IMR-90 (cell line): ENCODE data around the gene MCMBP. TPM values are rescaled to one million over a fixed set of nuclear protein-coding genes. Genes with fewer than 3 reads are reported as not detected.

ENCODE experiments used
- ATAC-seq: fragments of 200-7000 bp; cut with Tn5 transposase; 2 replicates; pipeline ENCODE4 v1.9.1; 2020; ENCODE audit warnings: low read depth, mild to moderate bottlenecking, moderate library complexity
- BruUV-seq: library from RNA; stranded (reverse); fragments of 400-500 nt; replicated peaks from 2 replicates; lab custom pipeline; 2021; lab: Mats Ljungman, UMichigan
- CTCF ChIA-PET: fragments of 300-600 bp; formaldehyde crosslinking; extraction: SDS; loops from one replicate; lab custom pipeline; 2021; ENCODE audit warnings: antibody characterized with exemption; lab: Yijun Ruan, JAX
- POLR2A ChIA-PET: fragments of 300-600 bp; sonication (Branson Sonifier 250); formaldehyde crosslinking; loops from one replicate; lab custom pipeline; 2022; ENCODE audit warnings: antibody characterized with exemption; ENCODE audit not compliant: unreplicated experiment; lab: Charles Lee
- DNase-seq: peaks from one replicate; pipeline ENCODE4 v3.0.0; 2013
- H2AFZ ChIP-seq: replicated peaks from 2 replicates; pipeline ENCODE3; 2013; ENCODE audit warnings: low read length, mild to moderate bottlenecking; ENCODE audit not compliant: poor library complexity
- H2AK5ac ChIP-seq: 2 replicates; pipeline ENCODE4 v1.6.1; 2013; ENCODE audit warnings: low read depth, low read length, inconsistent platforms
- H2AK9ac ChIP-seq: replicated peaks from 2 replicates; pipeline ENCODE3; 2013; ENCODE audit warnings: mild to moderate bottlenecking, low read depth, low read length, moderate library complexity; ENCODE audit not compliant: poor library complexity
- H2BK120ac ChIP-seq: 2 replicates; pipeline ENCODE4 v1.6.1; 2013; ENCODE audit warnings: low read depth, low read length, inconsistent platforms
- H2BK15ac ChIP-seq: 3 replicates; pipeline ENCODE4 v1.6.1; 2013; ENCODE audit warnings: low read depth, low read length, inconsistent platforms
- H2BK20ac ChIP-seq: 2 replicates; pipeline ENCODE4 v1.6.1; 2013; ENCODE audit warnings: low read depth, mild to moderate bottlenecking, inconsistent platforms, low read length, moderate library complexity
- H2BK5ac ChIP-seq: 2 replicates; pipeline ENCODE4 v1.6.1; 2013; ENCODE audit warnings: mild to moderate bottlenecking, low read depth, low read length, inconsistent platforms; ENCODE audit not compliant: poor library complexity, severe bottlenecking
- H3K14ac ChIP-seq: replicated peaks from 2 replicates; pipeline ENCODE4 v1.6.1; 2013; ENCODE audit warnings: low read depth, low read length, inconsistent platforms
- H3K18ac ChIP-seq: 2 replicates; pipeline ENCODE4 v1.6.1; 2013; ENCODE audit warnings: low read depth, low read length, control low read depth
- H3K23ac ChIP-seq: 2 replicates; pipeline ENCODE4 v1.6.1; 2013; ENCODE audit warnings: low read depth, low read length, inconsistent platforms
- H3K27ac ChIP-seq: 2 replicates; pipeline ENCODE4 v1.5.1; 2013; ENCODE audit warnings: mild to moderate bottlenecking, control low read depth, low read length; ENCODE audit not compliant: insufficient read depth
- H3K27me3 ChIP-seq: 2 replicates; pipeline ENCODE4 v1.6.1; 2013; ENCODE audit warnings: low read length; ENCODE audit not compliant: control insufficient read depth, insufficient read depth
- H3K36me3 ChIP-seq: 2 replicates; pipeline ENCODE4 v1.6.1; 2013; ENCODE audit warnings: low read length, mixed read lengths; ENCODE audit not compliant: control insufficient read depth, insufficient read depth
- H3K4ac ChIP-seq: 2 replicates; pipeline ENCODE4 v1.6.1; 2013; ENCODE audit warnings: low read depth, low read length, inconsistent platforms
- H3K4me1 ChIP-seq: 2 replicates; pipeline ENCODE4 v1.6.1; 2013; ENCODE audit warnings: low read length, mixed read lengths; ENCODE audit not compliant: control insufficient read depth, insufficient read depth
- H3K4me2 ChIP-seq: 2 replicates; pipeline ENCODE4 v1.6.1; 2013; ENCODE audit warnings: low read depth, mild to moderate bottlenecking, control low read depth, low read length, moderate library complexity
- H3K4me3 ChIP-seq: 2 replicates; pipeline ENCODE4 v1.5.1; 2013; ENCODE audit warnings: low read depth, mild to moderate bottlenecking, control low read depth, low read length, moderate library complexity; ENCODE audit not compliant: insufficient read depth
- H3K56ac ChIP-seq: 2 replicates; pipeline ENCODE4 v1.6.1; 2013; ENCODE audit warnings: low read length, inconsistent platforms; ENCODE audit not compliant: insufficient read depth; ENCODE audit errors: extremely low read depth
- H3K79me1 ChIP-seq, 2 experiments: 2 replicates each; pipeline ENCODE4 v1.6.1; 2013; ENCODE audit warnings: low read length in 2 of 2, inconsistent platforms in 1 of 2, low read depth in 1 of 2
- H3K9ac ChIP-seq: 2 replicates; pipeline ENCODE4 v1.6.1; 2013; ENCODE audit warnings: low read depth, low read length, control low read depth
- H3K9me1 ChIP-seq: 2 replicates; pipeline ENCODE4 v1.6.1; 2013; ENCODE audit warnings: low read length, inconsistent platforms; ENCODE audit not compliant: insufficient read depth
- H3K9me3 ChIP-seq: 2 replicates; pipeline ENCODE4 v1.6.1; 2013; ENCODE audit warnings: low read length; ENCODE audit not compliant: control insufficient read depth, insufficient read depth
- H4K20me1 ChIP-seq: 2 replicates; pipeline ENCODE4 v1.6.1; 2013; ENCODE audit warnings: low read length, inconsistent platforms; ENCODE audit not compliant: insufficient read depth
- H4K5ac ChIP-seq: 2 replicates; pipeline ENCODE4 v1.6.1; 2013; ENCODE audit warnings: mild to moderate bottlenecking, low read depth, low read length, control low read depth
- H4K8ac ChIP-seq, 2 experiments: 2 replicates each; pipeline ENCODE4 v1.6.1; 2013; ENCODE audit warnings: low read depth in 2 of 2, low read length in 2 of 2, control low read depth in 1 of 2, inconsistent platforms in 1 of 2
- H4K91ac ChIP-seq: 2 replicates; pipeline ENCODE4 v1.6.1; 2013; ENCODE audit warnings: low read depth, low read length, inconsistent platforms; ENCODE audit not compliant: insufficient read depth
- CEBPB ChIP-seq: IDR thresholded peaks from 2 replicates; pipeline ENCODE4 v1.6.1; 2012; ENCODE audit warnings: low read depth, low read length, improper control_type of control experiment
- CTCF ChIP-seq: conservative IDR thresholded peaks from 2 replicates; pipeline ENCODE4 v1.5.1; 2012; ENCODE audit warnings: mild to moderate bottlenecking, low read depth, low read length, improper control_type of control experiment
- FOS ChIP-seq: fragments of 150-350 bp; IDR thresholded peaks from 2 replicates; pipeline ENCODE4 v1.6.1; 2016; ENCODE audit warnings: low read depth, low read length
- MAFK ChIP-seq: IDR thresholded peaks from 2 replicates; pipeline ENCODE4 v1.6.1; 2012; ENCODE audit warnings: low read depth, low read length, improper control_type of control experiment
- MAZ ChIP-seq: IDR thresholded peaks from 2 replicates; pipeline ENCODE4 v1.6.1; 2012; ENCODE audit warnings: low read depth, mild to moderate bottlenecking, low read length, improper control_type of control experiment, moderate library complexity, borderline replicate concordance
- NFE2L2 ChIP-seq: fragments of 150-350 bp; IDR thresholded peaks from 2 replicates; pipeline ENCODE4 v1.6.1; 2016; ENCODE audit warnings: low read depth, mild to moderate bottlenecking, low read length
- WGBS, 2 experiments: methylation state at CpG; one replicate each; pipeline versions ENCODE4 v1.1.5 to v1.1.7; 2013; ENCODE audit warnings: missing lambda C conversion rate in 2 of 2; ENCODE audit not compliant: insufficient read length in 1 of 2; ENCODE audit errors: extremely low coverage in 2 of 2; 5-methylcytosine and 5-hydroxymethylcytosine counted together
- dilution Hi-C: fragments of 300-500 bp; cut with HindIII; formaldehyde crosslinking; loops from one replicate; pipeline ENCODE4 v1.14.3; 2018; ENCODE audit warnings: low sequenced_read_pairs; ENCODE audit not compliant: unreplicated experiment
- in situ Hi-C: fragments of 300-500 bp; cut with MboI; formaldehyde crosslinking; loops from 3 replicates; pipeline ENCODE4 v1.14.3; 2019; ENCODE audit warnings: low sequenced_read_pairs, inconsistent platforms, mixed read lengths
- intact Hi-C: fragments of 100-400 bp; cut with micrococcal nuclease; formaldehyde crosslinking; loops from 2 replicates; pipeline ENCODE4 v1.10.0; 2022
- polyA plus RNA-seq, 3 experiments: library from polyadenylated mRNA; depleted of rRNA; stranded (reverse); fragments of >200 nt; gene quantifications; 2 replicates each; pipeline ENCODE4 v1.2.3, GENCODE V29; 2012; ENCODE audit warnings: low replicate concordance in 1 of 3
- total RNA-seq: library from RNA; depleted of rRNA; stranded (reverse); fragments of >200 nt; gene quantifications from 2 replicates; pipeline ENCODE4 v1.2.3, GENCODE V29; 2012

Gene MCMBP
- total and polyA plus RNA-seq, 2 of the 4 experiments (the other 2 are of a cell fraction): 39.0 to 59.9 TPM

- Histone ChIP-seq H3K56ac (no peak overlapping the region), H2BK15ac (no peak overlapping the region), H2BK20ac (no peak overlapping the region), H3K4me2 (no peak overlapping the region), H2BK5ac (no peak overlapping the region), H2AK9ac (no peak overlapping the region), H3K9me3 (0 out of 2 replicates have a peak, but pooled peaks cover 2% of the 10 kb centered on the region), H2AK5ac (no peak overlapping the region), H3K23ac (no peak overlapping the region), H3K18ac (no peak overlapping the region), H3K79me1 (peaks cover 4 to 45% of the 10 kb centered on the region in 2 experiments; a peak in 2 of 4 replicates), H4K20me1 (peaks cover 62% of the 10 kb centered on the region), H2BK120ac (no peak overlapping the region), H3K27ac (no peak overlapping the region), H3K4me3 (no peak overlapping the region), H3K4ac (no peak overlapping the region), H3K27me3 (no peaks in the 10 kb centered on the region), H3K36me3 (peaks cover 2% of the 10 kb centered on the region; the same call in 1 of the 2 replicates), H3K9ac (no peak overlapping the region), H2AFZ (no peak overlapping the region), H3K9me1 (no peaks in the 10 kb centered on the region; the same call in 1 of the 2 replicates), H4K5ac (no peak overlapping the region), H3K4me1 (peaks cover 2% of the 10 kb centered on the region; the same call in 1 of the 2 replicates), H3K14ac (no peak overlapping the region), H4K91ac (no peak overlapping the region), H4K8ac (no peak overlapping the region; a peak in 1 of 4 replicates)
- ATAC-seq: no peak
- in situ Hi-C loops (loop anchor here (25.0 kb wide), 1 partner anchor 675 kb away; the partner anchor contains the start of gene PRDX3), intact Hi-C loops (no loop called here), dilution Hi-C loops (no loop called here)
- WGBS, 2 experiments: no CpG with 5 or more reads among the region's 1 CpG
- no peak for DNase-seq
- BruUV-seq: no TSS peak
- TF ChIP-seq CTCF (no peak), CEBPB (no peak), NFE2L2 (no peak), MAFK (no peak), FOS (no peak), MAZ (no peak)
- ChIA-PET CTCF (no interaction called here), POLR2A (no interaction called here)
Observed at GRCh38 chr10:119862524-119862923, 10.1 kb downstream of the MCMBP start.
